GM21737 (cell line): ENCODE results near the gene CENPP.

Experiments used
- ATAC-seq: cut with Tn5 transposase; IDR thresholded peaks from one replicate; pipeline ENCODE4 v1.9.1; 2021; ENCODE audit warnings: mild to moderate bottlenecking, moderate library complexity; ENCODE audit not compliant: unreplicated experiment

CENPP gene

GRCh38 chr9:92503156-92503555 is 177.4 kb downstream of the CENPP start:
- no peak for ATAC-seq

DNA sequence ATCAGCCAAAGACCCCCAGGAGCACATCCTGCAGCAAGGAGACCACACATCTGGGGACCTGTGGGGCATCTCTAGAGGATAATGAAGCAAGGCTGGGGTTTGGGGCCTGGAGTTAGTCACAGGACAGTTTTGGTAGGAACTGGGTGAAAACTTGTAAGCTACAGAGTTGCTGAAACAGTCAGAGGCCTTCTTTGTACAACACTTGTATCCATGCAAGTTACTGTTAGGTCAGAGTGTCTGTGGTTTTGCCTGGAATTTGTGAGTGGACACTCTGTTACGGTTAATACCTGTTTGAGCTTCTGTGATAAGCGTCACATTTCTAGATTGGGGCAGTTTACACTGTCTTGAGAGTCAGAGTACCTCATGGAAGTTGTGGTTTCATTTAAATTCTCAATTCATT is 179.1 kb downstream of the CENPP start:
- ATAC-seq = no peak

- no peak for ATAC-seq
Measured at GRCh38 chr9:92506184-92506857, 180.6 kb downstream of the CENPP start.

DNA sequence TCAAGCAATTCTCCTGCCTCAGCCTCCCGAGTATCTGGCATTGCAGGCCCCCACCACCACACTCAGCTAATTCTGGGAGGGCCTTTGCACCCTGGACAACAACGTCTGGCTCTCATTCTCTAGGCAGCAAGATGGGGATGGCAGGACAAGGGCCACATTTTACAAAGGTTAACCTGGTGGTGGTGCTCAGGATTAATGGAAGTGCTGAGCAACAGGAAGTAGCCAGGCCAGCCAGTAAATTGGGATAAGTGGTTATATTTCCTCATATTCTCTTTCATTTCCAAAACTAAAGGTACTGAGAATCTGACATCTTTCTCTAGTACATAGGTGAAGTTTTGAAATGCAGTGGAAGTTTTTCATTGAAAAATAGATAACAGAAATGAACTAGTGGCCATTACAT is 181.3 kb downstream of the CENPP start:
- no peak for ATAC-seq

GRCh38 chr9:92507496-92507895 is 181.7 kb downstream of the CENPP start:
- ATAC-seq = no peak

DNA sequence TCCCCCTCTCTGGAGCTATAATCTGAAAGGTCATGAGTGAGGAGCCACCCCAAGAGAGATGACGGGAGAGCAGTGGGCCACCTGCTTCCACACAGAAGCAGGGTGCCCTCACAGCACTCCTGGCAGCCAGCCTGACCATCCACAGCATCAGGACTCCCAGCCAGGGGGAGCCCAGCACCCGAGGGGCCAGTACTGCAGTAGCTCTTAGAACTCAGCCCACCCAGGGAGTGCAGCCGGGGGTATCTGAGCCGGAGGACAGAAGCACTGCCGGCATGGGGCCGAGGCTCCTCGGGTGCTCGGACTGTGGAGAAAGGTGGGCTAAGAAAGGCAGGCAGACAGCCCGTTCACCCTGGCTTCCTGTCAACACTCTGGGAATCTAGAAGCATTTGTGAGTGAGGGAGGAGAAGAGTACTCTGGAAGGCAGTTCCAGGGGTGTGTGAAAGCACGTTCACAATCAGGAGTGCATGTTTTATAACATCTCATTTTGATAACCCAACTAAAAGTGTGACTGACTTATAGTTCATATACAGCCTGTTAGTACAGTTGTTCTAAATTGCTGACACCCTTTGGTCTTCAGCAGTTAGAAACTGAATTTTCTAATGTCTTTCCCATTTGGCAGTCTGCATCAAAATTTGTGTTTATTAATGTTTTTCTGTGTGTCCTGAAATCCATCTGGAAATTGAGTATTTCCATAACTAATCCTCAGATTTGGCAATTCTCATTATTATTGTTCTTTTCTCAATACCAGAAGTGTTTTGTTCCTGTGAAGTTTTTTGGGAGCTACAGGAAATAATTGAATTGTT is 182.5 kb downstream of the CENPP start:
- no peak for ATAC-seq

GRCh38 chr9:92509050-92509449 is 183.3 kb downstream of the CENPP start:
- ATAC-seq = no peak

DNA sequence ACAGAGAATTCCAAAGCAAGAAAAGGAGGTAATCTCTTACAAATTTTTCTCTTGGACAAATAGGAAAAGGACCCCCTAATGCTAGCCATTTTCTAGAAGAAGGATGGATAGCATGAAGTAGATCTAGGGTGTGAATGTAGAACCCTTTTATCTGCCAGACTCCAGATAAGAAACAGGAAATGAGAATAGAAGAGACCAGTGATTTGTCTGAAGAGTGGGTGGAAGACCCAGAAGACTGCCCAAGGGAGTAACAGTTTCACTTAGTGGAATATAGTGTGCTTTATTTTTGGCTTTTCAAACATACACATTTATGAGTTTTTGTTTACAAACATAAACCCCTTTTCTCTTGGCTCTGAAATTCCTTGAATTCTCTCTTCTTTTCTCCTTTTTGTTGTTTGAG is 185.0 kb downstream of the CENPP start:
- no peak for ATAC-seq

DNA sequence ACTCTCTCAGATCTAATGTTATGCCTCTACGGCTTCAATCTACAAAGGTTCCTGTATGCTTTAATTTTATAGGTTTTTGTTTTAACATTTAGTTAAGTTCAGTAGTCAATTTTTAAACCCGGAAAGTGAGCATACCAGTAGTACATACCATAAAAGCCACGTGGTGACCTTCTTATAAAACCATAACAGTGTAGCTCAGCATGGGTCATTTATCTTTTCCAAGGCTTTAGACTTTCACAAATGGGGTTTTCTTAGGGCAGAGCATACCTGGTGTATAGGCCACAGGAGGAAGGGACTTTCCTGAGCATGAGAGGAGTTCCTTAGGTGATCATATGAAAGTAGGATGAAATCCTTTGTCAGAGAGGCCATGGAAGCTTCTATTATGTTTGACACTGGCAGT is 186.9 kb downstream of the CENPP start:
- no peak for ATAC-seq

DNA sequence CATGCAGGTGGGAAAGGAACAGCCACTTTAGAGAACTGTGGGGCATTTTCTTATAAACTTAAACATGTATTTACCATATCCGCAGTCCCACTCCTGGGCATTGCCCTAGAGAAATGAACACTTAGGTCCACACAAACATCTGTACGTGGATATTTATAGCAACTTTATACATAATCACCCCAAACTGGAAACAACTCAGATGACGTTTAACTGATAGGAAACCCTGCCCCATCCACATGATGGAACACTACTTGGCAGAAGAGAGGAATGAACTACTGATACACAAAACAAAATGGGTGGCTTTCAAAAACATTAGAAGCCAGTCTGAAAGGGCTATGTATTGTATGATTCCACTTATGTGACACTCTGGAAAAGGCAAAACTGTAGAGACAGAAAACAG is 187.6 kb downstream of the CENPP start:
- no peak for ATAC-seq

DNA sequence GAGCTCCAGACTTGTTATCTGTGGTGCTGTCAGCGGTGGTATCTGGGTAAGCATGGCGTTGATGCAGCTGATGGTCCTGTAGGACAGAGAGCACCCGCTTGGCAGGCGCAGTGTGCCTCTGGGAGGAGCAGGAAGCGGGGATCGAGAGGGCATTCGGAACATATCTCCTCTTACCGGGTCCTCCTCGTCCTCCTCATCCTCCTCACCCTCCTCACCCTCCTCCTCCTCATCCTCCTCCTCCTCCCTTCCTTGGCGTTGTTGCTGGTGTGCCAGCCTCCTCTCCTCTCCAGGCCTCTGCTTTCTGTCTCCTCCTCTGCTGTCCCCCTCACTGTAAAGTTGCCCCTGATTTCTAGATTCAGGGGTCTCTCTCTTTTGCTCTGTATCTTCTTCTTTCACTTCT is 188.9 kb downstream of the CENPP start:
- ATAC-seq = no peak

GRCh38 chr9:92516521-92516920 is 190.8 kb downstream of the CENPP start:
- no peak for ATAC-seq

DNA sequence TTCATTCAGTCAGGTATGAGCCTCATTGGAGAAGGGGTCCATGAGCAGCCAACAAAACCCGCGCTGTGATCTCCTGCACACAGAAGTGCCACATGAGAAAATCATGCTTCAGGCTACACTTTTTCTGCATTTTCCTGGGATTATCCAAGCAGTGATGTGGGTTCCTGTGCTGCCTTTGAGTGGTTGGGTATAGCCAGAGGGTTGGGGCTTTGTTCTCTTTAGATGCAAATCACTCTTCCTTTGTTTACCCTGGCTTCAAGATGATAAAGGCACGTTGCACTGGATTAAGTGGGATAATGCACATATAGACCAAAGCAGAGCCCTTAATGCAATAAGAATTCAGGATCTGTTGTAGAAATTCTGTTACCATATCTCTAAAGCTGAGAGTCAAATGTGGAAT is 191.3 kb downstream of the CENPP start:
- ATAC-seq = no peak

DNA sequence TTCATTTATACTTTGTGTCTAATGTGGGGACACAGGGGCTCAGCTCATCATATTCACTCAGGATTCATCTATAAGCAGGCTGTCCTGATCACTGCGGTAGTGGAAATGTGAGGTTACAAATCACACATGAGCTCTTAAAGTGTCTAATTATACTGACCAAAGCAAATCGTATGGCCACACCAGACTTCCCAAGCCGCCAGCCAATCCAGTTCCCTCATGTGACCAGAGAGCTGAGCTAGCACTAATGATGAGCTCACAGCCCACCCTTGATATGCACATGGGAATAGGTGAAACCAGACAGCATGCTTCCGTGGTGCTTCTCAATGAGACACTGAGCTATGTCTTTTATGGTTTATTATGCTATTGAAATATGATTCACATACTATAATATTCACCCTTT is 192.4 kb downstream of the CENPP start:
- ATAC-seq = no peak

GRCh38 chr9:92520837-92521236 is 195.1 kb downstream of the CENPP start:
- ATAC-seq = no peak

GRCh38 chr9:92522983-92523970 is 197.5 kb downstream of the CENPP start:
- ATAC-seq = no peak

DNA sequence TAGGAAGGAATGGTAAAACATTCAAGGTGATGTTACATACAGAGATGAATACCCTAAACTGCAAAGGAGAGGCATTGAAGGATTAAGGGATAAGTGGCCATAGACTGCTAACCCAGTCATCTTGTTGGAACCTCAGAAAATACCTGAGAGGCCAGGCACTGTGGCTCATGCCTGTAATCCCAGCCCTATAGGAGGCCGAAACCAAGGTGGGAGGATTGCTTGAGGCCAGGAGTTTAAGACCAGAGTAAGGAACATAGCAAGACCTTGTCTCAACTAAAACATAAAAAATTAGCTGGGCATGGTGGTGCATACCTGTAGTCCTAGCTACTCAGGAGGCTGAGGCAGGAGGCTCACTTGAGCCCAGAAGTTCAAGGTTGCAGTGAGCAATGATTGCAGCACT is 199.1 kb downstream of the CENPP start:
- no peak for ATAC-seq

DNA sequence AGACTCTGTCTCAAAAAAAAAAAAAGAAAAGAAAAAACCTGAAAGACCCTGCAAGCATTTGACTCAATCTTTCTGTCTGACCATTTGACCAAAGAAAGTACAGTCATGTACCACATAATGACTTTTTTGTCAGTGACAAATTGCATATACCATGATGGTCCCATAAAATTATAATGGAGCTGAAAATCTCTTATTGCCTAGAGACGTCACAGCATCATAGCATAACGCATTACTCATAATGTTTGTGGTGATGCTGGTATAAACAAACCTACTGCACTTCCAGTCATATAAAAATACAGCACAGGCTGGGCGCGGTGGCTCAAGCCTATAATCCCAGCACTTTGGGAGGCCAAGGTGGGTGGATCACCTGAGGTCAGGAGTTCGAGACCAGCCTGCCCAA is 199.6 kb downstream of the CENPP start:
- ATAC-seq = no peak

GRCh38 chr9:92527291-92527828 is 201.6 kb downstream of the CENPP start:
- ATAC-seq = no peak

GRCh38 chr9:92527832-92528521 is 202.2 kb downstream of the CENPP start:
- no peak for ATAC-seq

DNA sequence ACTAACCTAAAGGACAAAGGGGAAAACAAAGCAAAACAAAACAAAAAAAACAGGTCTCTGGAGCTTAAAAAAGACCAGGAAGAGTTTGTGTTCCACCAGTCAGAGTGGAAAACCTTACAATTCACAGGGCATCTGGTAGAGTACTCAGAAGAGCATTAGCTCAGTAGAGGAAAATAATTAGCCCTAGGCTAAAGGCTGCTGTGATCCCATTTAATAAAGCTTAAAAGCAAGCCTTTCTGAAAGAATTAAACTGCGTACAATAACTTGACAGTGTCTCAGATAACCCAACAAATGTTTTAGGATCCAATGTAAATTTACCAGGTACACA is 202.7 kb downstream of the CENPP start:
- ATAC-seq = no peak
